HEK293 (cell line): ENCODE data around the gene CASKIN1.

ENCODE experiments used
- CTCF ChIA-PET: fragments of 350-600 bp; formaldehyde crosslinking; extraction: SDS; loops from one replicate; lab custom pipeline; 2021; ENCODE audit warnings: antibody characterized with exemption; lab: Yijun Ruan, JAX
- POLR2A ChIA-PET: fragments of 300-600 bp; formaldehyde crosslinking; extraction: SDS; loops from one replicate; lab custom pipeline; 2020; ENCODE audit warnings: antibody characterized with exemption, inconsistent platforms; lab: Yijun Ruan, JAX
- H3K27ac ChIP-seq: fragments of 200-500 bp; sonication (Bioruptor generic); 2 replicates; pipeline ENCODE4 v1.5.1; 2014; ENCODE audit warnings: low read depth, low read length, control low read depth, inconsistent platforms; ENCODE audit errors: extremely low read depth
- H3K36me3 ChIP-seq, 2 experiments: fragments of 200-500 bp in 1 of 2; sonication (Bioruptor generic) in 1 of 2; 1 replicate in 1 of 2; 2 replicates in 1 of 2; pipeline ENCODE4 v1.5.1; 2014 to 2017; ENCODE audit warnings: inconsistent platforms in 2 of 2, low read length in 2 of 2; ENCODE audit not compliant: control insufficient read depth in 2 of 2, insufficient read depth in 1 of 2
- H3K4me1 ChIP-seq: fragments of 200-500 bp; sonication (Bioruptor generic); 2 replicates; pipeline ENCODE4 v1.5.1; 2014; ENCODE audit warnings: mild to moderate bottlenecking, low read length, inconsistent platforms; ENCODE audit not compliant: control insufficient read depth, insufficient read depth
- H3K4me3 ChIP-seq: 2 replicates; pipeline ENCODE4 v1.5.1; 2011; ENCODE audit warnings: low read depth, mild to moderate bottlenecking, control low read depth, low read length, moderate library complexity
- H3K9me3 ChIP-seq: fragments of 200-500 bp; sonication (Bioruptor generic); 2 replicates; pipeline ENCODE4 v1.5.1; 2014; ENCODE audit warnings: low read depth, low read length, inconsistent platforms; ENCODE audit not compliant: control insufficient read depth, insufficient read depth
- ELK4 ChIP-seq: IDR thresholded peaks from 2 replicates; pipeline ENCODE4 v1.6.1; 2011; ENCODE audit warnings: mild to moderate bottlenecking, low read depth, low read length, borderline replicate concordance
- GFI1B ChIP-seq: fragments of 450-650 bp; formaldehyde crosslinking; IDR thresholded peaks from 2 replicates; pipeline ENCODE4 v1.5.1; 2016; ENCODE audit warnings: missing biosample characterization, missing genetic modification characterization
- MEIS1 ChIP-seq: sonication (generic); formaldehyde crosslinking; IDR thresholded peaks from 2 replicates; pipeline ENCODE4 v1.8.1; 2022; ENCODE audit warnings: missing genetic modification reagents, mild to moderate bottlenecking, borderline replicate concordance
- MZF1 ChIP-seq: fragments of 450-650 bp; formaldehyde crosslinking; IDR thresholded peaks from 2 replicates; pipeline ENCODE4 v1.5.1; 2017; ENCODE audit warnings: missing biosample characterization, missing genetic modification characterization, borderline replicate concordance
- PBX3 ChIP-seq: sonication (generic); formaldehyde crosslinking; IDR thresholded peaks from 2 replicates; pipeline ENCODE4 v1.8.1; 2022; ENCODE audit warnings: mild to moderate bottlenecking, moderate library complexity, missing genetic modification reagents
- PRDM6 ChIP-seq: fragments of 450-650 bp; formaldehyde crosslinking; IDR thresholded peaks from 2 replicates; pipeline ENCODE4 v1.5.1; 2017; ENCODE audit warnings: missing biosample characterization, missing genetic modification characterization
- TCF7L2 ChIP-seq: IDR thresholded peaks from 2 replicates; pipeline ENCODE4 v1.6.1; 2011; ENCODE audit warnings: low read depth, mild to moderate bottlenecking, inconsistent platforms, low read length, moderate library complexity, borderline replicate concordance
- TRIM28 ChIP-seq: IDR thresholded peaks from 2 replicates; pipeline ENCODE4 v1.6.1; 2011; ENCODE audit warnings: low read length, control low read depth, borderline replicate concordance
- WT1 ChIP-seq: fragments of 450-650 bp; formaldehyde crosslinking; IDR thresholded peaks from 2 replicates; pipeline ENCODE4 v1.5.1; 2016; ENCODE audit warnings: missing biosample characterization, missing genetic modification characterization
- YY1 ChIP-seq: fragments of 450-650 bp; formaldehyde crosslinking; IDR thresholded peaks from 2 replicates; pipeline ENCODE4 v1.5.1; 2018; ENCODE audit warnings: missing biosample characterization, missing genetic modification characterization
- ZNF19 ChIP-seq: fragments of 450-650 bp; formaldehyde crosslinking; IDR thresholded peaks from 2 replicates; pipeline ENCODE4; 2016; ENCODE audit warnings: missing biosample characterization, missing genetic modification characterization, low read depth
- ZNF26 ChIP-seq: fragments of 450-650 bp; formaldehyde crosslinking; IDR thresholded peaks from 2 replicates; pipeline ENCODE4 v1.5.1; 2016; ENCODE audit warnings: missing biosample characterization, missing genetic modification characterization
- ZNF350 ChIP-seq: fragments of 450-650 bp; formaldehyde crosslinking; IDR thresholded peaks from 2 replicates; pipeline ENCODE4 v1.5.0; 2017; ENCODE audit warnings: missing biosample characterization, mild to moderate bottlenecking, missing genetic modification characterization
- ZNF366 ChIP-seq: fragments of 450-650 bp; formaldehyde crosslinking; conservative IDR thresholded peaks from 2 replicates; pipeline ENCODE4 v1.5.1; 2016; ENCODE audit warnings: missing biosample characterization, missing genetic modification characterization
- ZNF391 ChIP-seq: fragments of 450-650 bp; formaldehyde crosslinking; IDR thresholded peaks from 2 replicates; pipeline ENCODE4 v1.5.1; 2016; ENCODE audit warnings: low read depth, missing biosample characterization, missing genetic modification characterization, borderline replicate concordance
- ZNF501 ChIP-seq: fragments of 450-650 bp; formaldehyde crosslinking; IDR thresholded peaks from 2 replicates; pipeline ENCODE4 v1.5.1; 2016; ENCODE audit warnings: missing biosample characterization, missing genetic modification characterization
- ZNF785 ChIP-seq: fragments of 450-650 bp; formaldehyde crosslinking; IDR thresholded peaks from 2 replicates; pipeline ENCODE4 v1.5.1; 2016; ENCODE audit warnings: missing biosample characterization, missing genetic modification characterization
- ZNF791 ChIP-seq: fragments of 450-650 bp; formaldehyde crosslinking; IDR thresholded peaks from 2 replicates; pipeline ENCODE4 v1.5.1; 2016; ENCODE audit warnings: missing biosample characterization, missing genetic modification characterization
- ZNF837 ChIP-seq: fragments of 450-650 bp; formaldehyde crosslinking; IDR thresholded peaks from 2 replicates; pipeline ENCODE4 v1.5.1; 2016; ENCODE audit warnings: missing biosample characterization, missing genetic modification characterization
- TF ChIP-seq, protein P1 (sequence below): fragments of 450-650 bp; formaldehyde crosslinking; IDR thresholded peaks from 2 replicates; pipeline ENCODE4 v1.5.1; 2016; ENCODE audit warnings: missing biosample characterization, missing genetic modification characterization
- TF ChIP-seq, protein P2 (sequence below): fragments of 450-650 bp; formaldehyde crosslinking; IDR thresholded peaks from 2 replicates; pipeline ENCODE4 v1.5.1; 2016; ENCODE audit warnings: missing biosample characterization, missing genetic modification characterization, low read depth
- TF ChIP-seq, protein P3 (sequence below): fragments of 450-650 bp; formaldehyde crosslinking; IDR thresholded peaks from 2 replicates; pipeline ENCODE4 v1.5.1; 2017; ENCODE audit warnings: missing biosample characterization, missing genetic modification characterization
- TF ChIP-seq, protein P4 (sequence below): fragments of 450-650 bp; formaldehyde crosslinking; IDR thresholded peaks from 2 replicates; pipeline ENCODE4 v1.5.1; 2017; ENCODE audit warnings: missing biosample characterization, missing genetic modification characterization

CASKIN1 gene

GRCh38 chr16:2147981-2148671, 48.3 kb downstream of the CASKIN1 start, which contains the start of gene RAB26:
TSS of gene RAB26 (plus strand) at chr16:2148625. CDS start at chr16:2148784, 159 bp downstream.
- Histone ChIP-seq H3K27ac (peak within 1 kb of the TSS; percentile 44; the same call in 1 of the 2 replicates), H3K4me1 (peaks cover 4% of the 10 kb centered on the region), H3K36me3 (peaks cover 0 to 22% of the 10 kb centered on the region in 2 experiments; a peak in 2 of 3 replicates), H3K4me3 (peak within 1 kb of the TSS; percentile 43), H3K9me3 (no peaks in the 10 kb centered on the region)
- CTCF ChIA-PET: interaction anchor here (0.6 to 2.8 kb wide), 3 partner anchors 9 to 144 kb away, joined by 5 to 13 read pairs (median 6); no protein-coding TSS in a partner anchor
- POLR2A ChIA-PET: interaction anchor here (1.3 to 2.1 kb wide), 3 partner anchors 19 to 183 kb away, joined by 4 to 9 read pairs (median 4); partner anchors contain the start of genes ECI1 and RPS2
- TF ChIP-seq, protein P1, sequence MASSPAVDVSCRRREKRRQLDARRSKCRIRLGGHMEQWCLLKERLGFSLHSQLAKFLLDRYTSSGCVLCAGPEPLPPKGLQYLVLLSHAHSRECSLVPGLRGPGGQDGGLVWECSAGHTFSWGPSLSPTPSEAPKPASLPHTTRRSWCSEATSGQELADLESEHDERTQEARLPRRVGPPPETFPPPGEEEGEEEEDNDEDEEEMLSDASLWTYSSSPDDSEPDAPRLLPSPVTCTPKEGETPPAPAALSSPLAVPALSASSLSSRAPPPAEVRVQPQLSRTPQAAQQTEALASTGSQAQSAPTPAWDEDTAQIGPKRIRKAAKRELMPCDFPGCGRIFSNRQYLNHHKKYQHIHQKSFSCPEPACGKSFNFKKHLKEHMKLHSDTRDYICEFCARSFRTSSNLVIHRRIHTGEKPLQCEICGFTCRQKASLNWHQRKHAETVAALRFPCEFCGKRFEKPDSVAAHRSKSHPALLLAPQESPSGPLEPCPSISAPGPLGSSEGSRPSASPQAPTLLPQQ (tag by site-specific recombination): peak; percentile 68
- no peak for TF ChIP-seq ZNF837 (tag by site-specific recombination)
- TF ChIP-seq, protein P2, sequence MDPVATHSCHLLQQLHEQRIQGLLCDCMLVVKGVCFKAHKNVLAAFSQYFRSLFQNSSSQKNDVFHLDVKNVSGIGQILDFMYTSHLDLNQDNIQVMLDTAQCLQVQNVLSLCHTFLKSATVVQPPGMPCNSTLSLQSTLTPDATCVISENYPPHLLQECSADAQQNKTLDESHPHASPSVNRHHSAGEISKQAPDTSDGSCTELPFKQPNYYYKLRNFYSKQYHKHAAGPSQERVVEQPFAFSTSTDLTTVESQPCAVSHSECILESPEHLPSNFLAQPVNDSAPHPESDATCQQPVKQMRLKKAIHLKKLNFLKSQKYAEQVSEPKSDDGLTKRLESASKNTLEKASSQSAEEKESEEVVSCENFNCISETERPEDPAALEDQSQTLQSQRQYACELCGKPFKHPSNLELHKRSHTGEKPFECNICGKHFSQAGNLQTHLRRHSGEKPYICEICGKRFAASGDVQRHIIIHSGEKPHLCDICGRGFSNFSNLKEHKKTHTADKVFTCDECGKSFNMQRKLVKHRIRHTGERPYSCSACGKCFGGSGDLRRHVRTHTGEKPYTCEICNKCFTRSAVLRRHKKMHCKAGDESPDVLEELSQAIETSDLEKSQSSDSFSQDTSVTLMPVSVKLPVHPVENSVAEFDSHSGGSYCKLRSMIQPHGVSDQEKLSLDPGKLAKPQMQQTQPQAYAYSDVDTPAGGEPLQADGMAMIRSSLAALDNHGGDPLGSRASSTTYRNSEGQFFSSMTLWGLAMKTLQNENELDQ (tag by site-specific recombination): no peak
- no peak for TF ChIP-seq WT1 (tag by site-specific recombination)
- TF ChIP-seq ZNF366 (tag by site-specific recombination): no peak
- TF ChIP-seq ZNF785: no peak
- no peak for TF ChIP-seq MZF1 (tag by site-specific recombination)
- no peak for TF ChIP-seq YY1 (tag by site-specific recombination)
- TF ChIP-seq GFI1B (tag by site-specific recombination): no peak
- TF ChIP-seq ELK4: no peak
- TF ChIP-seq ZNF501: no peak
- no peak for TF ChIP-seq TRIM28
- TF ChIP-seq ZNF26 (tag by site-specific recombination): no peak
- no peak for TF ChIP-seq MEIS1
- no peak for TF ChIP-seq ZNF791 (tag by site-specific recombination)
- TF ChIP-seq PRDM6 (tag by site-specific recombination): no peak
- TF ChIP-seq, protein P3, sequence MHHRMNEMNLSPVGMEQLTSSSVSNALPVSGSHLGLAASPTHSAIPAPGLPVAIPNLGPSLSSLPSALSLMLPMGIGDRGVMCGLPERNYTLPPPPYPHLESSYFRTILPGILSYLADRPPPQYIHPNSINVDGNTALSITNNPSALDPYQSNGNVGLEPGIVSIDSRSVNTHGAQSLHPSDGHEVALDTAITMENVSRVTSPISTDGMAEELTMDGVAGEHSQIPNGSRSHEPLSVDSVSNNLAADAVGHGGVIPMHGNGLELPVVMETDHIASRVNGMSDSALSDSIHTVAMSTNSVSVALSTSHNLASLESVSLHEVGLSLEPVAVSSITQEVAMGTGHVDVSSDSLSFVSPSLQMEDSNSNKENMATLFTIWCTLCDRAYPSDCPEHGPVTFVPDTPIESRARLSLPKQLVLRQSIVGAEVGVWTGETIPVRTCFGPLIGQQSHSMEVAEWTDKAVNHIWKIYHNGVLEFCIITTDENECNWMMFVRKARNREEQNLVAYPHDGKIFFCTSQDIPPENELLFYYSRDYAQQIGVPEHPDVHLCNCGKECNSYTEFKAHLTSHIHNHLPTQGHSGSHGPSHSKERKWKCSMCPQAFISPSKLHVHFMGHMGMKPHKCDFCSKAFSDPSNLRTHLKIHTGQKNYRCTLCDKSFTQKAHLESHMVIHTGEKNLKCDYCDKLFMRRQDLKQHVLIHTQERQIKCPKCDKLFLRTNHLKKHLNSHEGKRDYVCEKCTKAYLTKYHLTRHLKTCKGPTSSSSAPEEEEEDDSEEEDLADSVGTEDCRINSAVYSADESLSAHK (tag by site-specific recombination): no peak
- TF ChIP-seq PBX3 (CRISPR knock-in tag): peak; percentile 54; the same call in 1 of the 2 replicates
- no peak for TF ChIP-seq ZNF19
- TF ChIP-seq, protein P4, sequence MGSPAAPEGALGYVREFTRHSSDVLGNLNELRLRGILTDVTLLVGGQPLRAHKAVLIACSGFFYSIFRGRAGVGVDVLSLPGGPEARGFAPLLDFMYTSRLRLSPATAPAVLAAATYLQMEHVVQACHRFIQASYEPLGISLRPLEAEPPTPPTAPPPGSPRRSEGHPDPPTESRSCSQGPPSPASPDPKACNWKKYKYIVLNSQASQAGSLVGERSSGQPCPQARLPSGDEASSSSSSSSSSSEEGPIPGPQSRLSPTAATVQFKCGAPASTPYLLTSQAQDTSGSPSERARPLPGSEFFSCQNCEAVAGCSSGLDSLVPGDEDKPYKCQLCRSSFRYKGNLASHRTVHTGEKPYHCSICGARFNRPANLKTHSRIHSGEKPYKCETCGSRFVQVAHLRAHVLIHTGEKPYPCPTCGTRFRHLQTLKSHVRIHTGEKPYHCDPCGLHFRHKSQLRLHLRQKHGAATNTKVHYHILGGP: no peak
- TF ChIP-seq TCF7L2: no peak
- TF ChIP-seq ZNF350 (tag by site-specific recombination): no peak
- TF ChIP-seq ZNF391 (tag by site-specific recombination): no peak
